K562 (cell line): ENCODE data around the gene PARP1. TPM values are rescaled to one million over a fixed set of nuclear protein-coding genes. Genes with fewer than 3 reads are reported as not detected.
A peak's percentile ranks its signal among the peaks of the same experiment; 100 is the strongest.

Experiments
- ATAC-seq: fragments of 200-7000 bp; cut with Tn5 transposase; 3 replicates; pipeline ENCODE4 v1.9.1; 2020; ENCODE audit warnings: moderate library complexity
- BruUV-seq: library from RNA; stranded (reverse); fragments of 400-500 nt; replicated peaks from 2 replicates; lab custom pipeline; 2021; lab: Mats Ljungman, UMichigan
- CTCF ChIA-PET: fragments of 300-600 bp; formaldehyde crosslinking; extraction: SDS; loops from one replicate; lab custom pipeline; 2021; ENCODE audit warnings: low intra/inter-chr PET ratio; lab: Yijun Ruan, JAX
- POLR2A ChIA-PET: fragments of 300-600, 350-650 bp; sonication (Branson Sonifier 250); formaldehyde crosslinking; extraction: SDS; loops from one replicate; lab custom pipeline; 2021; ENCODE audit warnings: antibody characterized with exemption, inconsistent platforms; lab: Yijun Ruan, JAX
- DNase-seq, 4 experiments: peaks; one replicate each; pipeline versions ENCODE4 v3.0.0 to v3.0.0-alpha.2; 2011 to 2018; ENCODE audit warnings: low spot score in 3 of 4, mixed read lengths in 3 of 4; ENCODE audit errors: extremely low read depth in 1 of 4
- FAIRE-seq: peaks from 2 replicates; lab custom pipeline; 2011; peaks lifted over from hg19 to GRCh38; lab: Jason Lieb, UNC
- H2AFZ ChIP-seq: 2 replicates; pipeline ENCODE4 v1.6.0; 2011; ENCODE audit warnings: low read depth, low read length, control low read depth, inconsistent platforms
- H3K27ac ChIP-seq: fragments of 200-600 bp; 3 replicates; pipeline ENCODE4 v1.8.0; 2011; ENCODE audit warnings: low read depth, mild to moderate bottlenecking, control low read depth, inconsistent platforms, low read length, moderate library complexity, mixed read lengths; ENCODE audit errors: extremely low read depth
- H3K27me3 ChIP-seq, 2 experiments: fragments of 300-600 bp in 1 of 2; 2 replicates in 1 of 2; 3 replicates in 1 of 2; pipeline versions ENCODE4 v1.6.0 to v1.8.0; 2011; ENCODE audit warnings: inconsistent platforms in 2 of 2, low read length in 2 of 2, mild to moderate bottlenecking in 1 of 2, mixed read lengths in 1 of 2, moderate library complexity in 1 of 2; ENCODE audit not compliant: control insufficient read depth in 2 of 2, insufficient read depth in 2 of 2
- H3K36me3 ChIP-seq: fragments of 300-600 bp; 3 replicates; pipeline ENCODE4 v1.8.0; 2011; ENCODE audit warnings: mild to moderate bottlenecking, low read length, inconsistent platforms; ENCODE audit not compliant: control insufficient read depth, insufficient read depth
- H3K4me1 ChIP-seq, 2 experiments: fragments of 200-600 bp in 1 of 2; replicated peaks in 1 of 2; 2 replicates in 1 of 2; 3 replicates in 1 of 2; pipeline versions ENCODE4 v1.5.1 to v1.8.0; 2011; ENCODE audit warnings: inconsistent platforms in 2 of 2, low read length in 2 of 2, mild to moderate bottlenecking in 1 of 2, mixed read lengths in 1 of 2, moderate library complexity in 1 of 2; ENCODE audit not compliant: control insufficient read depth in 2 of 2, insufficient read depth in 2 of 2
- H3K4me2 ChIP-seq: 2 replicates; pipeline ENCODE4 v1.6.1; 2011; ENCODE audit warnings: low read length, control low read depth, inconsistent platforms, mixed read lengths; ENCODE audit not compliant: insufficient read depth
- H3K4me3 ChIP-seq: fragments of 200-600 bp; sonication (generic), shearing (Covaris generic); 2 replicates; pipeline ENCODE4 v1.5.1; 2016; ENCODE audit warnings: control low read depth, inconsistent platforms
- H3K79me2 ChIP-seq: fragments of 200-600 bp; 3 replicates; pipeline ENCODE4 v1.8.0; 2011; ENCODE audit warnings: low read length, inconsistent platforms; ENCODE audit not compliant: control insufficient read depth, insufficient read depth
- H3K9ac ChIP-seq, 2 experiments: 2 replicates each; pipeline versions ENCODE4 v1.6.0 to v1.6.1; 2011; ENCODE audit warnings: low read depth in 2 of 2, low read length in 2 of 2, control low read depth in 1 of 2, inconsistent platforms in 1 of 2, mild to moderate bottlenecking in 1 of 2, mixed read lengths in 1 of 2; ENCODE audit not compliant: insufficient read depth in 1 of 2
- H3K9me1 ChIP-seq: one replicate; pipeline ENCODE4 v1.6.0; 2011; ENCODE audit warnings: inconsistent platforms, mild to moderate bottlenecking, low read length, moderate library complexity; ENCODE audit not compliant: control insufficient read depth, insufficient read depth
- H3K9me3 ChIP-seq: replicated peaks from 2 replicates; pipeline ENCODE4 v1.5.1; 2011; ENCODE audit warnings: low read depth, low read length, inconsistent platforms; ENCODE audit not compliant: control insufficient read depth, insufficient read depth
- H4K20me1 ChIP-seq: replicated peaks from 2 replicates; pipeline ENCODE4 v1.6.1; 2011; ENCODE audit warnings: low read length, inconsistent platforms, mixed read lengths; ENCODE audit not compliant: control insufficient read depth, insufficient read depth
- ATF3 ChIP-seq, 2 experiments: fragments of 450-650 bp in 1 of 2; sonication (generic) in 1 of 2; formaldehyde crosslinking in 1 of 2; IDR thresholded peaks in 1 of 2; conservative IDR thresholded peaks in 1 of 2; 2 replicates each; pipeline versions ENCODE4 v1.6.1 to v1.8.1; 2016 to 2023; ENCODE audit warnings: mild to moderate bottlenecking in 2 of 2, moderate library complexity in 2 of 2, inconsistent platforms in 1 of 2, missing genetic modification reagents in 1 of 2
- BRD9 ChIP-seq: fragments of 450-650 bp; IDR thresholded peaks from 2 replicates; pipeline ENCODE4 v1.6.1; 2018; ENCODE audit warnings: low read depth; ENCODE audit not compliant: partially characterized antibody
- FOXK2 ChIP-seq, 2 experiments: fragments of 450-650 bp; IDR thresholded peaks in 1 of 2; conservative IDR thresholded peaks in 1 of 2; 2 replicates each; pipeline ENCODE4 v1.6.1; 2016; ENCODE audit warnings: low read depth in 2 of 2, mild to moderate bottlenecking in 1 of 2
- ZKSCAN1 ChIP-seq: fragments of 150-350 bp; IDR thresholded peaks from 2 replicates; pipeline ENCODE4 v1.6.1; 2016; ENCODE audit warnings: low read depth, low read length
- ZNF583 ChIP-seq: fragments of 250-450 bp; sonication (Bioruptor Pico); IDR thresholded peaks from 2 replicates; pipeline ENCODE4 v1.4.0; 2020
- WGBS: fragments of 100-300 bp; shearing (Covaris generic); methylation state at CpG from one replicate; pipeline ENCODE4 v1.1.6; 2016; ENCODE audit warnings: low coverage, mixed read lengths; ENCODE audit not compliant: insufficient coverage; ENCODE audit errors: missing lambda C conversion rate; 5-methylcytosine and 5-hydroxymethylcytosine counted together
- in situ Hi-C: fragments of 300-500 bp; cut with MboI; formaldehyde crosslinking; loops from 4 replicates; pipeline ENCODE4 v1.15.0; 2018; ENCODE audit warnings: inconsistent platforms, mixed read lengths
- intact Hi-C: fragments of 100-400 bp; cut with micrococcal nuclease; formaldehyde crosslinking; loops from 2 replicates; pipeline ENCODE4 v1.14.2; 2022
- polyA plus RNA-seq, 8 experiments: library from polyadenylated mRNA; depleted of rRNA in 4 of 8; stranded (reverse) in 5 of 8; unstranded in 3 of 8; fragments of >200 nt; fragmentation: Nextera tagmentation in 2 of 8; fragmentation: Illumina TruSeq in 1 of 8; extraction: Ambion mirVana in 2 of 8; extraction: Trizol in 1 of 8; gene quantifications; 2 replicates each; pipeline versions ENCODE4 v1.2.1 to v1.2.3, GENCODE V29; 2011 to 2014; ENCODE audit warnings: inconsistent platforms in 1 of 8, missing spikeins in 1 of 8
- total RNA-seq, 7 experiments: library from RNA; depleted of rRNA in 6 of 7; stranded (reverse); fragments of >200 nt in 6 of 7; fragmentation: Illumina TruSeq in 2 of 7; extraction: Trizol in 2 of 7; gene quantifications; 2 replicates each; pipeline versions ENCODE4 v1.2.1 to v1.2.3, GENCODE V29; 2011 to 2021; ENCODE audit warnings: low replicate concordance in 1 of 7

PARP1 gene
- total and polyA plus RNA-seq, 9 of the 15 experiments (the other 6 are each of a cell fraction or from before 2014, with no cell fraction given): 121 to 306 (median 250) TPM

DNA sequence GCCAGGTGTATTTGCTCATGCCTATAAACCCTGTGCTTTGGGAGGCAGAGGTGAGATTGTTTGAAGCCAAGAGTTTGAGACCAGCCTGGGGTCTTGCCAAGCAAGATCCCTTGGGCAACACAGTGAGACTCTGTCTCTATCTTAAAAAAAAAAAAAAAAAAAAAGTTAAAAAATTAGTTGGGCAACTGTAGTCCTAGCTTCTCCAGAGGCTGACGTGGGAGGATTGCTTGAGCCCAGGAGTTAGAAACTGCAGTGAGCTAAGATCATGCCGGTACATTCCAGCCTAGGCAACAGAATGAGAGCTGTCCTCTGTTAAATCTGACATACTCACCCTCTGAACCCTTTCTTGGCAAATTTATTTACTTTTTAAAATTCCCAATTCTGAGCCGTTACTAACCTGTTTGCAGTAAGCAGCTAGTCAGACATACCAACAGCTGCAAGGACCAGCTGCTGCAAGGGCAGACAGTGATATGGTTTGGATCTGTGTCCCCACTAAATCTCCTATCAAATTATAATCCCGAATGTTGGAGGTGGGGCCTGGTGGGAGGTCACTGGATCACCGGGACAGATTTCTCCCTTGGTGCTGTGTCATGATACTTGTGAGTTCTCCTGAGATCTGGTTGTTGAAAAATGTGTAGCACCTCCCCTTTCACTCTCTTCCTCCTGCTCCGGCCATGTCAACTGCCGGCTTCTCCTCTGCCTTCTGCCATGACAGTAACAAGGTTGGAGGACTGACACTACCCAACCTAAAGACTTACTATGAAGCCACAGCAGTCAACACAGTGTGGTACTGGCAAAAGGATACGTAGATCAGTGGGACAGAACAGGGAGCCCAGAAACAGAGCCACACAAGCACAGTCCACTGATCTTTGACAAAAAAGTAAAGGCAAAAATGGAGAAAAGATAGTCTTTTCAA, 10.6 kb downstream of the PARP1 start:
- Histone ChIP-seq H3K4me3 (no peak overlapping the region), H3K4me2 (no peak overlapping the region), H3K36me3 (peaks cover 91% of the 10 kb centered on the region), H3K79me2 (peaks cover 70% of the 10 kb centered on the region)
- DNase-seq (no peak), ATAC-seq (no peak)
- ChIA-PET CTCF (no interaction called here), POLR2A (interaction anchor here (0.6 to 2.6 kb wide), 3 partner anchors 10 to 43 kb away, joined by 3 to 14 read pairs (median 6); partner anchors contain the start of gene PARP1)
- WGBS: 85% methylated on average over 8 of the region's 8 CpGs
- no peak for TF ChIP-seq ZKSCAN1
- no peak for TF ChIP-seq FOXK2 (conservative IDR thresholded peaks at IDR 0.05 in 1 of 2, IDR thresholded peaks at IDR 0.05 in 1 of 2; ENCODE audit: low read depth in 2 of 2)
- no peak for TF ChIP-seq ATF3 (IDR thresholded peaks at IDR 0.05)
- TF ChIP-seq ATF3 (CRISPR knock-in tag; conservative IDR thresholded peaks at IDR 0.05): no peak
- TF ChIP-seq ZNF583: no peak
- TF ChIP-seq BRD9: no peak
- TF ChIP-seq, all 486 proteins: peak for 0
- intact Hi-C loops: no loop called here
- Histone ChIP-seq H3K9me3 (no peaks in the 10 kb centered on the region), H3K27me3 (no peaks in the 10 kb centered on the region), H2AFZ (no peak overlapping the region), H4K20me1 (peaks cover under 1% of the 10 kb centered on the region; the same call in 1 of the 2 replicates), H3K4me1 (no peaks in the 10 kb centered on the region), H3K27ac (0 out of 3 replicates have a peak overlapping the region, but pooled peaks have one; percentile 11), H3K9ac (no peak overlapping the region), H3K9me1 (no peaks in the 10 kb centered on the region)
- TSS peak; percentile 5 for BruUV-seq
- in situ Hi-C loops: no loop called here
- FAIRE-seq: no peak
